ENCODE measurements around the gene ZNF385B.

GRCh38 chr2:179703702-179704101, 157.7 kb downstream of the ZNF385B start:
- TF ChIP-seq CTCF (IDR thresholded peaks at IDR 0.05) (no peak), POLR2A (IDR thresholded peaks at IDR 0.05) (no peak)

Measured in heart left ventricle (tissue), 13 donors.